ENCODE measurements around the gene FOXP1.

GRCh38 chr3:71476950-71477349 lies 106.6 kb downstream of the FOXP1 start:
- TF ChIP-seq EZH2 (IDR thresholded peaks at IDR 0.05; ENCODE audit: insufficient read depth, poor library complexity, severe bottlenecking) (no peak), EZH2phosphoT487 (IDR thresholded peaks at IDR 0.05; ENCODE audit: insufficient read depth, low read depth) (no peak)
